A673 (cell line): ENCODE measurements around the gene ELL2. TPM values are rescaled to one million over a fixed set of nuclear protein-coding genes. Genes with fewer than 3 reads are reported as not detected.

Experiments
- BruUV-seq: library from RNA; stranded (reverse); fragments of 400-500 nt; replicated peaks from 2 replicates; lab custom pipeline; 2021; lab: Mats Ljungman, UMichigan
- CTCF ChIA-PET: fragments of 300-600 bp; sonication (Branson Sonifier 250); formaldehyde crosslinking; loops from one replicate; lab custom pipeline; 2022; ENCODE audit warnings: antibody characterized with exemption; lab: Charles Lee
- POLR2A ChIA-PET: fragments of 300-600 bp; sonication (Branson Sonifier 250); formaldehyde crosslinking; loops from one replicate; lab custom pipeline; 2022; ENCODE audit warnings: antibody characterized with exemption; ENCODE audit not compliant: low non-redundant PET; lab: Charles Lee
- DNase-seq: peaks from one replicate; pipeline ENCODE4 v3.0.0-alpha.2; 2015; ENCODE audit warnings: low spot score
- H3K27ac ChIP-seq: fragments of 200-600 bp; sonication (generic); 2 replicates; pipeline ENCODE4 v1.5.1; 2016; ENCODE audit warnings: mixed run types, low read depth, mild to moderate bottlenecking, mixed read lengths, antibody characterized with exemption, low read length; ENCODE audit not compliant: poor library complexity, severe bottlenecking
- H3K27me3 ChIP-seq: fragments of 200-600 bp; sonication (generic); replicated peaks from 2 replicates; pipeline ENCODE4 v1.6.1; 2017; ENCODE audit warnings: mixed run types, low read depth, mild to moderate bottlenecking, mixed read lengths, antibody characterized with exemption, low read length; ENCODE audit not compliant: insufficient read depth, poor library complexity
- H3K36me3 ChIP-seq: fragments of 200-600 bp; sonication (generic); 2 replicates; pipeline ENCODE4 v1.6.1; 2016; ENCODE audit warnings: mixed run types, mild to moderate bottlenecking, mixed read lengths, antibody characterized with exemption, low read length; ENCODE audit not compliant: insufficient read depth, poor library complexity, severe bottlenecking
- H3K4me1 ChIP-seq: fragments of 200-600 bp; sonication (generic); 2 replicates; pipeline ENCODE4 v1.6.1; 2017; ENCODE audit warnings: mixed run types, mild to moderate bottlenecking, mixed read lengths, antibody characterized with exemption, low read length; ENCODE audit not compliant: insufficient read depth, poor library complexity, severe bottlenecking
- H3K4me3 ChIP-seq: fragments of 200-600 bp; sonication (generic); 2 replicates; pipeline ENCODE4 v1.5.1; 2016; ENCODE audit warnings: low read depth, mixed run types, mild to moderate bottlenecking, mixed read lengths, low read length; ENCODE audit not compliant: poor library complexity, severe bottlenecking
- H3K9me3 ChIP-seq: fragments of 200-600 bp; sonication (generic); 2 replicates; pipeline ENCODE4 v1.6.1; 2016; ENCODE audit warnings: mixed run types, low read depth, mild to moderate bottlenecking, mixed read lengths, antibody characterized with exemption, low read length; ENCODE audit not compliant: poor library complexity, severe bottlenecking
- CTCF ChIP-seq: fragments of 300-800, 200-600 bp; sonication (generic); conservative IDR thresholded peaks from 2 replicates; pipeline ENCODE4 v1.5.1; 2017; ENCODE audit warnings: low read depth, mild to moderate bottlenecking, antibody characterized with exemption, low read length, moderate library complexity, mixed read lengths
- EZH2 ChIP-seq: fragments of 200-600 bp; sonication (generic); IDR thresholded peaks from 2 replicates; pipeline ENCODE4 v1.6.1; 2017; ENCODE audit warnings: borderline replicate concordance, low read depth, mild to moderate bottlenecking, mixed read lengths, antibody characterized with exemption, low read length; ENCODE audit not compliant: poor library complexity, severe bottlenecking
- intact Hi-C: fragments of 100-400 bp; cut with micrococcal nuclease; formaldehyde crosslinking; loops from one replicate; pipeline ENCODE4 v1.10.0; 2022; ENCODE audit not compliant: unreplicated experiment
- total RNA-seq: library from RNA; stranded (reverse); gene quantifications from 2 replicates; pipeline ENCODE4 v1.2.3, GENCODE V29; 2021

The ELL2 gene
- total RNA-seq, 1 experiment from 2014 or later = 12.0 TPM

DNA sequence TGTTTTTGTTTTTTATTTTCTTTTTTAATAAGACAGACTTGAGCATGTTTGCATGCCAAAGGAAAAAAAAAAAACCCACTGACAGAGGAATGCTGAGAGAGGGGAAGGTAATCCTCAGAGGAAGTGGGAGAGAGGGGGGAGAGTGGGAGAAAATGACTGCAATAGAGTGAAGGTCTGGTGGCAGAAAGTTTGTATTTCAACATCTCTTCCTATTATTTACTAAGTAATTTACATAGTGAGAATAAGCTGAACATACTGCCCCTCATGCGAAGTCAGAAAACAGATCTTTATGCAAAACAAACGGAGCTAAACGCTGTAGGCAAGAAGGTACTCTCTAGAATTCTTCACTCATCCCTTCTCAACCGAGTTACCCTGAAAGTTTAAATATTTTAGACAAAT, 45.0 kb downstream of the ELL2 start:
- Histone ChIP-seq H3K36me3 (no peaks in the 10 kb centered on the region), H3K27ac (no peak overlapping the region), H3K27me3 (no peaks in the 10 kb centered on the region), H3K4me3 (no peak overlapping the region), H3K9me3 (no peaks in the 10 kb centered on the region), H3K4me1 (no peaks in the 10 kb centered on the region)
- DNase-seq = no peak
- TF ChIP-seq EZH2 (no peak), CTCF (no peak)
- intact Hi-C loops = no loop called here
- CTCF ChIA-PET = no interaction called here
- POLR2A ChIA-PET = no interaction called here
- no TSS peak for BruUV-seq

DNA sequence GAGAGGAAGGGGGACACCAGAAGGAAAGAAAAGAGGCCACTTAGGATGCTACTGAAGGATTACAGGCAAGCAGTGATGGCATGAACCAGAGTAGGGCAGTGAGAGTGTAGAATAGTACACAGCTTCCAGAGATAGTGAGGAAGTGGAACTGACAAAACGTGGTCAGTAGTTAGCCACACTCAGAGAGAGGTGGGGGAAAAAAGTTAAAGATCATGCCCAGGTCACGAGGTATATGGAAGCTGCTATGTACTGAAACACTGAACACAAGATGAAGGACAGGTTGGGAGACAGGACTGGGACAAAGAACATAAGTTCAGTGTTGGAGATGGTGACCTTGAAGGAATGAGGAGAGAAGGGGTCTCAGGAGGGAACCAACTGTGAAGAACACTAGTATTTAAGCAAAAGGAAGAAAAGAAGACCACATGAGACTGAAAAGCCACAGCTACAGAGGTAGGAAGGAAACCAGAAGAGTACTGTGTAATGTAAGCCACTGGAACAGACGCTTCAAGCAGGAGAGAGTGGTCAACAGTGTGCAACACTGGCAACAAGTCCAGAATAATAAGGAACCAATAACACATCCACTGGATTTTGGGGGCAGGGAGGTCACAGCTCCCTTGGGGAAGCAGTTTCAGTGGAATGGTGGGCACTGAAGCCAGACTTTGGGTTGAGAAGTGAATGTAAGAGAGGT, 45.5 kb downstream of the ELL2 start:
- no peaks in the 10 kb centered on the region for H3K27me3 ChIP-seq
- BruUV-seq = no TSS peak
- DNase-seq = no peak
- intact Hi-C loops = no loop called here
- H3K27ac ChIP-seq = no peak overlapping the region
- TF ChIP-seq EZH2 = no peak
- no peak for TF ChIP-seq CTCF
- H3K4me1 ChIP-seq = no peaks in the 10 kb centered on the region
- ChIA-PET POLR2A (no interaction called here), CTCF (no interaction called here)
- H3K9me3 ChIP-seq = no peaks in the 10 kb centered on the region
- no peak overlapping the region for H3K4me3 ChIP-seq
- no peaks in the 10 kb centered on the region for H3K36me3 ChIP-seq

GRCh38 chr5:95913663-95914062, 48.0 kb downstream of the ELL2 start:
- no peaks in the 10 kb centered on the region for H3K4me1 ChIP-seq
- CTCF ChIA-PET = no interaction called here
- intact Hi-C loops = no loop called here
- H3K9me3 ChIP-seq = no peaks in the 10 kb centered on the region
- POLR2A ChIA-PET = interaction anchor here (0.6 kb wide), 1 partner anchor 300 kb away, joined by 5 read pairs; no protein-coding TSS in a partner anchor
- H3K27me3 ChIP-seq = no peaks in the 10 kb centered on the region
- no peak for DNase-seq
- BruUV-seq = no TSS peak
- H3K4me3 ChIP-seq = no peak overlapping the region
- H3K27ac ChIP-seq = no peak overlapping the region
- no peak for TF ChIP-seq EZH2
- TF ChIP-seq CTCF = no peak
- no peaks in the 10 kb centered on the region for H3K36me3 ChIP-seq
